ENCODE data around the gene MMP17. TPM values are rescaled to one million over a fixed set of nuclear protein-coding genes. Genes with fewer than 3 reads are reported as not detected.

The MMP17 gene
- total and polyA plus RNA-seq, 12 donors, result 0.28 to 3.7 (median 1.0) TPM; not detected in 1

GRCh38 chr12:131794573-131794972 lies 33.6 kb upstream of the MMP17 start:
- Histone ChIP-seq H3K27ac (no peak overlapping the region), H3K36me3 (peaks cover 0 to 95% (median 42%) of the 10 kb centered on the region in 9 donors), H3K4me3 (no peak overlapping the region), H3K4me1 (no peaks in the 10 kb centered on the region), H3K9me3 (no peaks in the 10 kb centered on the region), H3K27me3 (no peaks in the 10 kb centered on the region)
- no peak for TF ChIP-seq CTCF (IDR thresholded peaks at IDR 0.05)
- intact Hi-C loops (cut with DNase I), result no loop called here
- DNase-seq, result no peak
- no peak for ATAC-seq
- 85 to 92% methylated on average over 10 of the region's 10 CpGs for WGBS, 2 donors

GRCh38 chr12:131795064-131795463 lies 33.1 kb upstream of the MMP17 start:
- intact Hi-C loops (cut with DNase I), result no loop called here
- Histone ChIP-seq H3K4me3 (no peak overlapping the region), H3K36me3 (peaks cover 0 to 95% (median 47%) of the 10 kb centered on the region in 9 donors), H3K27ac (no peak overlapping the region), H3K27me3 (no peaks in the 10 kb centered on the region), H3K4me1 (no peaks in the 10 kb centered on the region), H3K9me3 (no peaks in the 10 kb centered on the region)
- ATAC-seq (no peak), DNase-seq (no peak)
- WGBS, 2 donors, result 83 to 88% methylated on average over 14 of the region's 14 CpGs
- no peak for TF ChIP-seq CTCF (IDR thresholded peaks at IDR 0.05)

GRCh38 chr12:131795690-131796410 lies 32.3 kb upstream of the MMP17 start:
- WGBS, 2 donors, result 71 to 76% methylated on average over 12 to 13 of the region's 15 CpGs
- Histone ChIP-seq H3K4me1 (no peaks in the 10 kb centered on the region), H3K4me3 (no peak overlapping the region), H3K27ac (no peak overlapping the region), H3K27me3 (no peaks in the 10 kb centered on the region), H3K9me3 (no peaks in the 10 kb centered on the region), H3K36me3 (peaks cover 0 to 95% (median 44%) of the 10 kb centered on the region in 9 donors)
- no peak for TF ChIP-seq CTCF (IDR thresholded peaks at IDR 0.05)
- no peak for ATAC-seq
- no peak for DNase-seq
- intact Hi-C loops (cut with DNase I), result no loop called here

- no peaks in the 10 kb centered on the region for H3K27me3 ChIP-seq
- ATAC-seq (no peak), DNase-seq (no peak)
- no peak overlapping the region for H3K4me3 ChIP-seq
- intact Hi-C loops (cut with DNase I), result no loop called here
- H3K27ac ChIP-seq, result no peak overlapping the region
- H3K36me3 ChIP-seq, result peaks cover 0 to 92% (median 38%) of the 10 kb centered on the region in 9 donors
- no peaks in the 10 kb centered on the region for H3K4me1 ChIP-seq
- no peak for TF ChIP-seq CTCF (IDR thresholded peaks at IDR 0.05)
- WGBS, 2 donors, result 97% methylated on average over 6 of the region's 6 CpGs
- no peaks in the 10 kb centered on the region for H3K9me3 ChIP-seq
Measured at GRCh38 chr12:131796411-131796736, 31.8 kb upstream of the MMP17 start.

Measured in heart right ventricle (tissue), 16 donors.